H4 (cell line): ENCODE measurements around the gene WDR88. TPM values are rescaled to one million over a fixed set of nuclear protein-coding genes. Genes with fewer than 3 reads are reported as not detected.
A peak's percentile ranks its signal among the peaks of the same experiment; 100 is the strongest.

Experiments used
- DNase-seq: peaks from one replicate; pipeline ENCODE4 v3.0.0-alpha.2; 2015; ENCODE audit warnings: low spot score
- total RNA-seq: library from RNA; depleted of rRNA; stranded (reverse); fragments of >200 nt; shearing (Covaris generic); gene quantifications from 2 replicates; pipeline ENCODE4 v1.2.3, GENCODE V29; 2014; rRNA removed

The WDR88 gene, protein sequence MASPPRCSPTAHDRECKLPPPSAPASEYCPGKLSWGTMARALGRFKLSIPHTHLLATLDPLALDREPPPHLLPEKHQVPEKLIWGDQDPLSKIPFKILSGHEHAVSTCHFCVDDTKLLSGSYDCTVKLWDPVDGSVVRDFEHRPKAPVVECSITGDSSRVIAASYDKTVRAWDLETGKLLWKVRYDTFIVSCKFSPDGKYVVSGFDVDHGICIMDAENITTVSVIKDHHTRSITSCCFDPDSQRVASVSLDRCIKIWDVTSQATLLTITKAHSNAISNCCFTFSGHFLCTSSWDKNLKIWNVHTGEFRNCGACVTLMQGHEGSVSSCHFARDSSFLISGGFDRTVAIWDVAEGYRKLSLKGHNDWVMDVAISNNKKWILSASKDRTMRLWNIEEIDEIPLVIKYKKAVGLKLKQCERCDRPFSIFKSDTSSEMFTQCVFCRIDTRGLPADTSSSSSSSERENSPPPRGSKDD
- total RNA-seq, result not detected in 2 replicates

DNA sequence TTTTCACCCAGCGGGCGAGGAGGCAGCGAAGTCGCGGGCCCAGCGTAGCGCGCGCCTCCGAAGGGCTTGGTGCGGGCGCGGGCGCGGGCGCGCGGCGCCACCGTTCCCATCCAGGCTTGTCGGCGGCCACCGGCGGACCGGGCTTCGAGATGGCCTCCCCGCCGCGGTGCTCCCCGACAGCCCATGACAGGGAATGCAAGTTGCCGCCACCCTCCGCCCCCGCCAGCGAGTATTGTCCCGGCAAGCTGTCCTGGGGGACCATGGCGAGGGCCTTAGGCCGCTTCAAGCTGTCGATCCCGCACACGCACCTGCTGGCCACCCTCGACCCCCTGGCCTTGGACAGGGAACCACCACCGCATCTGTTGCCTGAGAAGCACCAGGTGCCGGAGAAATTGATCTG is at the start of gene WDR88:
Gene WDR88, plus strand, starts transcription at position 94 of the 400 bp plus-strand sequence. Its CDS starts 56 bp downstream, at position 150.
- DNase-seq, result no peak

DNA sequence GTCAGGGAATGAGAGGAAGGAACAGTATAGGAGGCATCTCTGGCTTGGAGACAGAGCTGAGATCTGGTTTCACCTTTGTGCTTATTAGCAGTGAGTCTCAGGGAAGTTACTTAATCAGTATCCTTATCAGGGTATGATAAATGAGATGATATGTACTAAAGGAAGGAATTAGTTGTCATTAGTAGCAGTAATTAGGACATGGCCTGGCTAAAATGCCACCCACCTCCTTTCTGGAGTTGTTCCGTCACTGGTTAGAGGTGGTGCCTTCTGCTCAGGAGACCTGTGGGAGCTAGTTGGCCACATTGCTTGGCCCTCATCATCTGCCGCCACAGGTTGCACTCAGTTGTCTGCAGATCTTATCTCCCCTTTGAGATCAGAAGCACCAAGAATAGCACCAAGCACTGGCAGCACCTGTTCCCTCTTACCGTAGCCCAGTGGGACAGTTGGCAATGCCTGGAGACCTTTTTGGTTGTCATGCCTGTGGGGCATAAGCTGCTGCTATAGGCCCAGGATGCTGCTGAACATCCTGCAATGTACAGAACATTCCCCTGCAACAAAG is 46.3 kb upstream of the WDR88 start:
- DNase-seq, result no peak

DNA sequence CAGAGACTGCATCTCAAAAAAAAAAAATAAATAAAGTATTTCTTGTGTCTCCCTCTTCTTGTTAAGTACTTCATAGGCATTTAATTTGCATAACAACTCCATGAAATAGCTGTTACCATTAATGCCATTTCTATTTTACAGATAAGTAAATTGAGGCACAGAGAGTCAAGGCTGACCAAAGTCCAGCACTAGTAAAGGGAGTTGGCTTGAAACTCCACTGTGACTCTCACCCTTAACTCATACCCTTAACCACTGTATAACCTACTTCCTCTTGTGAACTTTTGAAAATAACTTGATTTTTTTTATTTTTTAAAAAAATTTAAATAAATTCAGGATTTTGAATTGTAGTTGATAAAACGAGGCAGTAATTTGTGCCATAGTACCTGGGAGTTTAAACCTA is 45.0 kb upstream of the WDR88 start:
- DNase-seq, result no peak

DNA sequence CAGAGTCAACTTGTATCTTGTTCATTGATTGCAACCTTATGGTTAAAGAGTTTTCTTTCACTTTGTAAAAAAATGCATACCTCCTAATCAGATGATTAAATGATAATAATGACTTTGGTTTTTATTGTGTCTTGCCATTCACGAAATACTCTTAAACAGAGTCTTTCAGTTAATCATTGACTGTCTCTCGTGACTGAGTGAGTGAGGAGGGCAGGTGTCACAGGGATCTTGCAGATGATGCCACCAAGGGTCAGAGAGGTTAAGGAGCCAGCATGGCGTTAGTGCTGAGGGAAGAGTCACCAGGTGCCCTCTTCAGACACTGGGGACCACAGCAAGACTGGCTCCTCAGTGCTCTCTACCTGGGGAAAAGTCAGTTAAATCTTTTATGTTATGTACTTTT is 42.9 kb upstream of the WDR88 start:
- no peak for DNase-seq

DNA sequence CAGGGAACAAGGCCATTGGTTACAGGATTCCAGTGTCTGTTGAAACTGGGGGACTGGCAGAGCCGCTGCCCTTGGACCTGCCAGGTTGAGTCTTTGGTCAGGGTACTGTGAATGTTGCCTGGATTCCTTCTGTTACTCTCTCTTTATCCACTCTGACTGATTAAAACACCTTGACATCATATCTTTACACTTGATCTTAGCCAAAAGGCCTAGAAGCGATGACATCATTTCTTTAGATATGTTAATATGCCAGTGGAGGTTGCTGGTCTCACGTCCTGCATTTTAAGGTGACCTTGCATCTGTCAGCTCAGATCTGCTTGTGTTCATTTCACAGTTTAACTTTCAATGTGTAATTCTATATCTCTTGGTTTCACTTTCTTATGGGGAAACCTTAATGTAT is 41.7 kb upstream of the WDR88 start:
- DNase-seq, result no peak

DNA sequence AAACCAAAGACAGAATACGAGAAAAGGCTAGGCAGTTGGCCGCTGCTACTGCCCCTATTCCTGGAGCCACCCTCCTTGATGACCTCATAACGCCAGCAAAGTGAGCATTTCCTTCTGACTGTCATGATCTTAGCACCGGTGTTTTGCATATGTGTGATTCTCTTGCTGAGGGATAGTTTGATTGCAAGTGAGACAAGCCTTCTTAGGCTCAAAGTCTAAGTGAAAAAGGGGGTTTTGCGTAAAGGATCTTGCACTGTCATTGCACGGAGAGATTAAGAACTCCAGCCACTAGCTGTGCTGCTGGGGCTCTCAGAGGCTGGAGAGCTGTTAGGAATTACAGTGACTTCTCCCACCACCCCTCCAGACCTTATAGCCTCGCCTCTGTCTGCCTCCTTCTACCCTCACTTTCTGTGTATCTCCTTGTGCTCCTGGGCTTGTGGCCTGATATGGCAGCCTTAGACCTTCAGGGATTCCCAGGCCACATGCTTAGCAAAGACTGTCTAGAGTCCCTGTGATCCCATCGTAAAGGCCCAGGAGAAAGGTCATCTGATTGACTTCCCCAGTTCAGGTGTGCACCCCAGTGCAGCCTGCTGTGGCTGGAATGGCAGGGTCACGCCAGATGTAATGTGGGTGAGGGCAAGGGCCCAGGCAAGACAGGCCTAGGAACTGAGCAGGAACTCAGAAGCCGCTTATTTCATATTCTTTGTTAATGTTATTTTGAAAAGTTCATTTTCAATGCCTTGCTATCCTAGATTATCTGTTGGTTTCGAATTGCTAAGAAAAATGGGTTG is 38.3 kb upstream of the WDR88 start:
- no peak for DNase-seq

DNA sequence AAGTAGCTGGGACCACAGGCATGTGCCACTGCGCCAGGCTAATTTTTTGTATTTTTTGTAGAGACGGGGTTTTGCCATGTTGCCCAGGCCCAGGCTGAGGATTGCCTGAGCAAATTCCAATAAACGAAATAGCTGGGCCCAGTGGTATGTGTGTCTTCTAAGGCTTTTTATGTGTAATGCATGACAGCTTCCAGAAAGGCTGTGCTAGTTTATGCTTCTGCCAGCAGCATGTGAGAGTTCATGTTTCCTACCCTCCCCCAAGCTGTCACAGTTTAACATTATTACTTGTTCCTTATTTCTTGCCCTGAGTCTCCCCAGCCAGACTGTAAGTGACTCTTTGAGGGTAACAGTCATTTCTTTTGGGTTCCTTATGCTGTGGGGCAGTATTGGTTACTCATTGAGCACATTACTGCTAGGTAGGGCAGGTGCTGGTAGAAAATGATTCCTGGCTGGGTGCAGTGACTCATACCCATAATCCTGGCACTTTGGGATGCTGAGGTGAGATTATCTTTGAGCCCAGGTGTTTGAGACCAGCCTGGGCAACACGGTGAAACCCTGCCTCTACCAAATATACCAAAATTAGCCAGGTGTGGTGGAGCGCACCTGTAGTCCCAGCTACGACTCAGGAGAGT is 37.4 kb upstream of the WDR88 start:
- no peak for DNase-seq

DNA sequence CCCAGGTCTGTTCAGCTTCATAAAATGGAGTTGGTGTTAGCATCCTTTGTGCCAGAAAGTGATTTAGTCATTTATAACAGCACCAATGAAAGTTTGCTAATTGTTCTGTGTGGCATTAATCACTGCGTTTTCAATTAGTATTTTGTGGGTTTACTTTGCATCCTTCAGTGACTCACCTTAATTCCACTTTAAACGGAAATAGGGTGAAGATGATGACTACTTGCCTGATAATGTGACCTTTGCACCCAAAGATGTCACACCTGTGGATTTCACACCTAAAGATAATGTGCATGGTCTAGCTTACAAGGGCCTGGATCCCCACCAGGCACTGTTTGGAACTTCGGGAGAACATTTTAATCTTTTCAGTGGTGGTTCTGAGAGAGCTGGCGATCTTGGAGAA is 35.9 kb upstream of the WDR88 start:
- no peak for DNase-seq

DNA sequence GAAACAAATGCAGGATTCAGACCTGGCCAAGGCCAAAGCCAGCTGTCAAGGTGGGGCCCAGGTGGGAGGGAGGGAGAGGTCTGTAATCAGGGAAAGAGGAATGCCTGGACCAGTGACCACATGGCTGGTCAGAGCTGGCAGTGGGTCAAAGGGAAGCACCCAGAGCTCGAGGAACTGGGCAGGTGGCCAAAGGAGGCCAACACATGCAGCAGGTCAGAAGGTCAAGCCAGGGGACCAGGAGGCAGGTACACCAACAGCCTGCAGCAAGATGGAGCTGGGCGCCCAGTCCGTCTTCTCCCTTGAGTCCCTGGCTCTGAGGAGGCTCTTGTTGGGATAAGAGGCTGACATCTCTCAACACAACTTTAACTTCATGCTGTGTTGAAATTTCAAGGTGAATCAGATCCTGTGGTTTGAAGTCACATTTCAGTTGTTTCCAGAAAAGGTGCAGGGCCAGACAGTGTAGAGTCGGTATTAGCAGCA is 33.8 kb upstream of the WDR88 start:
- DNase-seq, result no peak

DNA sequence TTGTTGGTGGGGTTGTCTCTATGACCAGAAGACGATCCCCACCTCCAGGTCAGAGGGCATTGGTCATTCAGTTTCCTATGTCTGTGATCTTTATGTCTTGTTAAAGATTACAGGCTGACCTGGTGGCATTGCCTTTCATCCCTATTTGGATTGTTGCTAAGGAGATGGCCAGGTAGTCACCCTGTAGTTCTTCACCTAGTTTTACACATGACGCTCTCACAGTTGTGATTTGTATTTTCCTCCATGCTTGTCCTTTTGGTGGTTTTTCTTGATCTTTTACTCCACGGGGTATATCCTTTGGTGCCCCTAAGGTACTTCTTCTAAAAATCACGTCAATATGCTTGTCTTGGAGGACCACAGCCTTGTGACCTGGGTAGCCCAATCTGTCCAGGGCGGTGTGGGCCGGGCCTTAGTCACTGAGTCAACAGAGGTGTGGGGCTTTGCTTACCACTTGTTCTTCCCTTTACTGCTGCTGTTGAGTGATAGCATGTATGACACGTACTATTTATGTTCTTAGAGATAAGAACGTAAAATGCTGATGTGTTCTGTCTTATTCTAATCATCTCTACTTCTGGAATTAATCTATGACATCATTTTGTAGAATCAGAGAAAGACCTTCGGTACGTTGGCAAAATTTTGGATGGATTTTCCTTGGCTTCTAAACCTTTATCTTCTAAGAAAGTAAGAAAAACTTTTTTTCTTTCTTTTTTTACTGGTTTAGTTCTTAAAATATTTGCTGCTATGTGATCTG is 30.8 kb upstream of the WDR88 start:
- no peak for DNase-seq

DNA sequence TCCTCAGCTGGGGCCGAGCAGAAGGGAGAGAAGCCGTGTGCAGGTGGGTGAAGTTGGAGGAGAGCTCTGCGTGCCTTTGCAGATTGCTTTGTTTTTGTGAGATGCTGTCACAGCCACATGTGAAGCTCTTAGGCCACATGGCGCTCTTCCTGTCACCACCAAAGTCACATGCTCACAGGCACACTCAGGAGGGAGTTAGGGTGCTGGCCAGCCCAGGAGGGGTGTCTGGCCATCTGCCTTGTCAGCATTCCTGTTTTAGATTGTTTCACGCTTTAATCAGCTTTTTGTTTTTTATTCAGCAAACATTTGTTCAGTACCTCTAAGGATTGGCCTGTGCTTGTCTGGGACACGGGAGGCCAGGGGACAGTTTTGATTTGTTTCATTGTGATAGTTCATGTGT is 29.0 kb upstream of the WDR88 start:
- no peak for DNase-seq

DNA sequence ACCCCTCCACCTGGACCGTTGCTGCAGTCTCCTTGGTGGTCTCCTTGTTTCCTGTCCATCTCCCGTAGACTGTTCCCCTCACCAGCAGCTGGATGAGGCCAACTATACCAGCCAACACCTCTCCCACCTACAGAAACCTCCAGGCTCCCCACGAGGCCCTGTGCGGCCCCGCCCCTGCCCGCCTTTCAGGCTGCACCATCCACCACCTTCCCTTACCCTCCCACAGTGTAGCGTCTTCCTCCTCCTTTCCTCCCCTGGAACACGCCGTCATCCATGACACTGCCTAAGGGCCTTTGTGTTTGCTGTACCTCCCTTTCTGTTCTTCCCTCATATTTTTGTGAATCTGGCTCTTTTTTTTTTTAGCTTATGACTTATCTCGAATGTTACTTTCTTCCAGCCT is 23.8 kb upstream of the WDR88 start:
- DNase-seq, result no peak

DNA sequence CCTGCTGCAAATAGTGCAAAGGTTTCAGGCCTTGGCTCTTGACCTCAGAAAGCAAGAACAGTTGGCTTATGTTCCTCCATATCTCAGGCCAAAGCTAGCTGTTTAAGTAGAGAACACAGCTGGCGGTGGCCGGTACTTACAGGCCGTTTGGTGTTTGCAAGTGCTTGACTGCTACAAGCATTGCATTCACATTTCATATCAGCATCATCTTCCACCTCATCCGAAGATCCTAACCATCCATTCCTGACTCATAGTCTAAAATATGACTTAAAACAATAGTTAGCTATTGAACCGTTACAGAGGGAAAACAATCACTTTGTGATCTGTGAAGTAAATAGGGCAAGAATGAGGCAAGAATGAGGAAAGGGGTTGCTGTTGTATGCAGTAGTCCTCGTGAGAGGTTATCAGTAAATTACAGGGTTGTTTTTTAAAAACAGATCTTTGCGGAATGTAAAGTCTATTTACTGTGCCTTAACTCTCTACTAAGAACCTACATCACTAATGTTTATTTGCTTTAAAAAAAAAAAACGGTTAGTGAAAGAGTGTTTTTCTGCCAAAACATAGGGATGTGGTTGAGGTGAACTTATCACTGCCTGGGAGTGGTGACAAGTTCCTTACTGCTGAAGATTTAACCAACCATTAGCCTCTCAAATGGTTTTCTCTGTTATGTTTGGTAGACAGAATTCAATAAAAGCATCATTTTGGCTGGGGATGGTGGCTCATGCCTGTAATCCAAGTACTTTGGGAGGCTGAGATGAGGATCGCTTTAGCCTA is 21.6 kb upstream of the WDR88 start:
- no peak for DNase-seq

DNA sequence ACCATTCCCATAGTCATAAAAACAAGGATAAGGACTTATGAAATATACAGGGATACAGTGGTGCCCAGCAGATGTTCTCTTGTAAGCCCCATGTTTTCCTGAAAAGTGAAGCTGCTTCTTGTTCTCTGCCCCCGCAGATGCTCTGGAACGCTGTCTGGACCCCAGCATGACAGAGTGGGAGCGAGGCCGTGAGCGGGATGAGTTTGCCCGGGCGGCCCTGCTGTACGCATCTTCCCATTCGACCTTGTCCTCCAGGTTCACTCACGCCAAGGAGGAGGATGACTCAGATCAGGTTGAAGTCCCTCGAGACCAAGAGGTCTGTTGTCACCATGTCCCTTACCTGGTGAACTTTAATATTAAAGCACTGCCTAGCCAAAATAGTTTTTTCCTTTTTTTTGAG is 20.3 kb upstream of the WDR88 start:
- no peak for DNase-seq

DNA sequence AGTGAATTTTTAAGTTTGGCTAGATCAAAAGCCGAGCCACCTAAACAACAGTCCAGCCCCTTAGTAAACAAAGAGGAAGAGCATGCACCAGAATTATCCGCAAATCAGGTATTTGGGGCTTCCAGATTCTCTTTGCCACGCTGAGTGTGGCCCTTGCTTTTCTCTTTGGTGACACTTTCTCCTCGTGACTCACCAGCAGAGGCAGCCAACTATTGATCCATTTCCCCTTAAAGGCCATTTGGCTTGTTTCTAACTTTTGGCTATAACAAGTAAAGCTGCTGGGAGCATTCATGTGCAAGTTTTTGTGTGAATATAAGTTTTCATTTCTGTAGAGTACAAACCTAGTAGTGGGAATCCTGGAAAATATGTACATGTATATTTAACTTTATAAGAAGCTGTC is 17.6 kb upstream of the WDR88 start:
- no peak for DNase-seq

DNA sequence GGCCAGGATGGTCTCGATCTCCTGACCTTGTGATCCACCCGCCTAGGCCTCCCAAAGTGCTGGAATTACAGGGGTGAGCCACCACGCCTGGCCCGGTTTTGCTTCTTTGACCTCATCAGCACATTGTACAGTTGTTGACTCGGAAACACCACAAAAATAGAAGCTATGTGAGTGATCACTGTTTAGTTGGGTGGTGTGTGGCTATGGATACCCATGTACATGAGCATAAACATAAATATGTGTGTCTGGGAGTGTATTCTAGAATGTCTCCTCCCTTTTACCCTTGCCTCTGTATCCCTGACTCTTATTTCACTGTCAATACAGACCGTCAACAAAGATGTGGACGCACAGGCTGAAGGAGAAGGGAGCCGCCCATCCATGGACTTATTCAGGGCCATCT is 14.4 kb upstream of the WDR88 start:
- no peak for DNase-seq

DNA sequence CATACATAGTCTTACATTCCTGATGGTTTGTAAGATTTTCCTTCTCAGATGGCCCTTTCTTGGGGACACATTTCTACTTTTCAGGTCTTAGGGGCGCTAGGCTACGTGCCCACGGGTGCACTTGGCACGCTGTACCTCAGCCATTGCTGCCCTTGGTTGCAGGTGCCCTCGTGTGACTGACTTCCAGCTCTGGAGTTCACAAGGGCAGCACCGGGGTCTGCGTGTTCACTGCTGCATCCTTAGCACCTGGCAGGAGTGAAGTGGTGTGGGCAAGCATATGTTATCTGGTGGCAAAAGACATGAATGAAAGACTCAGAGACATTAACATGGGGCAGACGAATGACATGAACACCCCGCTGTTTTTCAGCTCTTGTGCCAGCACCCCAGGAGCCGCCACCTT is 13.3 kb upstream of the WDR88 start:
- DNase-seq, result no peak

DNA sequence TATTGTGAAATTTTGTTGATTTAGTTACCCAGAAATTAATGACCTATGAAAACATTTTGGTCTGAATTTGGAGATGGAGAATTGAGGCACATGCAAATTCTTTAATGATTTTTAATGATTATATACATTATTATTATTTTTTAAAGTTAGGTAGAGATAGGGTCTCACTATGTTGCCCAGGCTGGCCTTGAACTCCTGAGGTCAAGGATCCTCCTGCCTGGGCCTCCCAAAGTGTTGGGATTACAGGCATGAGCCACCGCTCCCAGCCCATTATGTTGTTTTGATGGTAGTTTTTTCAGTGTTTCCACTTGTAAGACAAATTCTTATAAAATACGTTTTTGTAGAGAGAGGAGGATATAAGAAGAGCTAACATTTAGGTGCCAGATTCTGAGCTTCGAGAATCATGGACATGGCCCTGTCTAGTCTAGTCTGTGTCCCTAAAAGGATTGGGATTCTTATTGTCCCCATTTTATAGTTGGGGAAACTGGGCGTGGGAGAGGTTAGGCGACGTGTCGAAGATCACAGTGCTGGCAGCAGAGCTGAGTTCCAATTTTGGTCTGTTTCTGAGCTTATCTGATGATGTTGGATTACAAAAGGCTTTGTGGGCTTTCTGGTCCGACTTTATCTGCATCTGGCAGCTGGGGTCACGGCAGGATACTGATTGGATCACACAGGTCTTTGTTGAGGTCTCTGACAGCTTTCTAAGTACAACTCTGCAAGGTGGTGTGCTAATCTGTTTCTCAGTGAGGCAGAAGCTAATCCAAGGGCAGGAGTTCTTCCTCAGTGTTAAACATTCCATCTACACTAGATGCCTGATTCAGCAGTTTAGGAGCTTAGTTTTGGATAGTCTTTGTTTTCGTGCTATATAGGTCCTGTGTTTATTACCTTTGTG is 7.5 kb upstream of the WDR88 start:
- DNase-seq, result no peak

DNA sequence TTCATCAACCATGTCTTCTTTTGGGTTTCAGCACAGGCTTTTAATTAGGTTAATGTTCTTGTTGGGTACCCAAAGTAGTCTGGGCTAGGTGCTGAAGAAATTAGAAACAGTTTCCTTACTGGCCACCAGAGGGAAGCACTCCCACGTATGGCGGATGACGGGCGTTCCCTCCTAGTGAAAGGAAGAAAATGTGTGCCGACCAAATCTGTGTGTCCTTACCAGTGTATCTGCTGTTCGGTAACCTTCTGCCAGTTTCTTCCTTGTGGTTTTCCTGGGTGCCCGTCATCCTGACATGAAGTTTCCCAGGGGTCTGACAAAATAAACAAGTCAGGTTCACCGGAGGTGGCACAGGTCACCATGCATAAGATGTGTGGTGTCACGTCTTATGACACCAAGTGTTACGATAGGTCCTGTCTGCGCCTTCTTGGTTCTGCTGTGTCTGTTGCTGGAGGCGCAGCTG is 6.0 kb upstream of the WDR88 start:
- DNase-seq, result peak; percentile 66
